PC-9 (cell line): ENCODE data around the gene KLK4. TPM values are rescaled to one million over a fixed set of nuclear protein-coding genes. Genes with fewer than 3 reads are reported as not detected.

Experiments used
- Bru-seq: library from RNA; stranded (reverse); fragments of 400-500 nt; gene quantifications from one replicate; lab custom pipeline; 2021; lab: Mats Ljungman, UMichigan
- BruChase-seq, 2 experiments: library from RNA; stranded (reverse); fragments of 400-500 nt; gene quantifications; one replicate each; lab custom pipeline; 2021; lab: Mats Ljungman, UMichigan
- BruUV-seq: library from RNA; stranded (reverse); fragments of 400-500 nt; replicated peaks from 2 replicates; lab custom pipeline; 2021; lab: Mats Ljungman, UMichigan
- CTCF ChIA-PET: fragments of 300-600 bp; sonication (Branson Sonifier 250); formaldehyde crosslinking; loops from one replicate; lab custom pipeline; 2022; ENCODE audit warnings: antibody characterized with exemption; lab: Charles Lee
- POLR2A ChIA-PET: fragments of 300-600 bp; sonication (Branson Sonifier 250); formaldehyde crosslinking; loops from one replicate; lab custom pipeline; 2022; ENCODE audit warnings: antibody characterized with exemption; ENCODE audit not compliant: unreplicated experiment; lab: Charles Lee
- DNase-seq, 2 experiments: peaks; one replicate each; pipeline versions ENCODE4 v3.0.0 to v3.0.0-alpha.2; 2015 to 2022; ENCODE audit warnings: mixed read lengths in 1 of 2
- H2AFZ ChIP-seq: fragments of 200-600 bp; sonication (generic); 2 replicates; pipeline ENCODE4 v1.8.1; 2017; ENCODE audit warnings: antibody characterized with exemption
- H3F3A ChIP-seq: fragments of 200-600 bp; sonication (generic); 2 replicates; pipeline ENCODE4 v1.8.1; 2017; ENCODE audit warnings: antibody characterized with exemption, mild to moderate bottlenecking, low read depth; ENCODE audit not compliant: insufficient read depth
- H3K27ac ChIP-seq: fragments of 200-600 bp; sonication (generic); 2 replicates; pipeline ENCODE4 v1.6.1; 2016; ENCODE audit warnings: mixed run types
- H3K27me3 ChIP-seq: fragments of 200-600 bp; sonication (generic); 2 replicates; pipeline ENCODE4 v1.6.1; 2016; ENCODE audit warnings: low read depth, mixed run types; ENCODE audit not compliant: insufficient read depth
- H3K36me3 ChIP-seq: fragments of 200-600 bp; sonication (generic); 2 replicates; pipeline ENCODE4 v1.6.1; 2016; ENCODE audit warnings: low read depth, mixed run types
- H3K4me1 ChIP-seq: fragments of 200-600 bp; sonication (generic); replicated peaks from 2 replicates; pipeline ENCODE4 v1.6.1; 2016; ENCODE audit warnings: mixed run types; ENCODE audit not compliant: insufficient read depth
- H3K4me2 ChIP-seq: fragments of 200-600 bp; sonication (generic); 2 replicates; pipeline ENCODE4 v1.6.1; 2017; ENCODE audit warnings: mixed run types
- H3K4me3 ChIP-seq: fragments of 200-600 bp; sonication (generic); 2 replicates; pipeline ENCODE4 v1.6.1; 2016; ENCODE audit warnings: mixed run types
- H3K79me2 ChIP-seq: fragments of 200-600 bp; sonication (generic); 2 replicates; pipeline ENCODE4 v1.6.1; 2017; ENCODE audit warnings: low read depth, mixed run types
- H3K9me2 ChIP-seq: fragments of 200-600 bp; sonication (generic); 2 replicates; pipeline ENCODE4 v1.8.1; 2017; ENCODE audit warnings: mild to moderate bottlenecking; ENCODE audit not compliant: insufficient read depth
- H3K9me3 ChIP-seq: fragments of 200-600 bp; sonication (generic); 2 replicates; pipeline ENCODE4 v1.8.1; 2016; ENCODE audit warnings: low read depth; ENCODE audit not compliant: insufficient read depth
- H4K20me1 ChIP-seq: fragments of 200-600 bp; sonication (generic); 2 replicates; pipeline ENCODE4 v1.8.1; 2017; ENCODE audit not compliant: insufficient read depth
- EZH2 ChIP-seq: fragments of 200-600 bp; sonication (generic); IDR thresholded peaks from 2 replicates; pipeline ENCODE4 v1.8.0; 2017; ENCODE audit warnings: antibody characterized with exemption, low read depth
- intact Hi-C: fragments of 100-400 bp; cut with micrococcal nuclease; formaldehyde crosslinking; loops from one replicate; pipeline ENCODE4 v1.10.0; 2022; ENCODE audit not compliant: unreplicated experiment
- long read RNA-seq: library from polyadenylated mRNA; stranded (forward); transcript quantifications from one replicate; pipeline ENCODE4 v2.0.0, GENCODE V29; 2022
- total RNA-seq: library from RNA; stranded (reverse); gene quantifications from 2 replicates; pipeline ENCODE4 v1.2.3, GENCODE V29; 2021
- TF ChIP-seq, protein P1 (sequence below): fragments of 200-600 bp; sonication (generic); conservative IDR thresholded peaks from 2 replicates; pipeline ENCODE4 v1.6.1; 2017; ENCODE audit warnings: mixed run types, antibody characterized with exemption, mild to moderate bottlenecking, moderate library complexity

KLK4 gene, protein sequence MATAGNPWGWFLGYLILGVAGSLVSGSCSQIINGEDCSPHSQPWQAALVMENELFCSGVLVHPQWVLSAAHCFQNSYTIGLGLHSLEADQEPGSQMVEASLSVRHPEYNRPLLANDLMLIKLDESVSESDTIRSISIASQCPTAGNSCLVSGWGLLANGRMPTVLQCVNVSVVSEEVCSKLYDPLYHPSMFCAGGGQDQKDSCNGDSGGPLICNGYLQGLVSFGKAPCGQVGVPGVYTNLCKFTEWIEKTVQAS
- not detected in 2 replicates for total RNA-seq
- percentile 11 among the genes with signal in this experiment for Bru-seq, nascent RNA
- BruChase-seq, experiment 1, labeled RNA remaining after a 2-hour chase = percentile 10 among the genes with signal in this experiment
- percentile 12 among the genes with signal in this experiment for BruChase-seq, experiment 2, labeled RNA remaining after a 6-hour chase
- long read RNA-seq = 0 reads

DNA sequence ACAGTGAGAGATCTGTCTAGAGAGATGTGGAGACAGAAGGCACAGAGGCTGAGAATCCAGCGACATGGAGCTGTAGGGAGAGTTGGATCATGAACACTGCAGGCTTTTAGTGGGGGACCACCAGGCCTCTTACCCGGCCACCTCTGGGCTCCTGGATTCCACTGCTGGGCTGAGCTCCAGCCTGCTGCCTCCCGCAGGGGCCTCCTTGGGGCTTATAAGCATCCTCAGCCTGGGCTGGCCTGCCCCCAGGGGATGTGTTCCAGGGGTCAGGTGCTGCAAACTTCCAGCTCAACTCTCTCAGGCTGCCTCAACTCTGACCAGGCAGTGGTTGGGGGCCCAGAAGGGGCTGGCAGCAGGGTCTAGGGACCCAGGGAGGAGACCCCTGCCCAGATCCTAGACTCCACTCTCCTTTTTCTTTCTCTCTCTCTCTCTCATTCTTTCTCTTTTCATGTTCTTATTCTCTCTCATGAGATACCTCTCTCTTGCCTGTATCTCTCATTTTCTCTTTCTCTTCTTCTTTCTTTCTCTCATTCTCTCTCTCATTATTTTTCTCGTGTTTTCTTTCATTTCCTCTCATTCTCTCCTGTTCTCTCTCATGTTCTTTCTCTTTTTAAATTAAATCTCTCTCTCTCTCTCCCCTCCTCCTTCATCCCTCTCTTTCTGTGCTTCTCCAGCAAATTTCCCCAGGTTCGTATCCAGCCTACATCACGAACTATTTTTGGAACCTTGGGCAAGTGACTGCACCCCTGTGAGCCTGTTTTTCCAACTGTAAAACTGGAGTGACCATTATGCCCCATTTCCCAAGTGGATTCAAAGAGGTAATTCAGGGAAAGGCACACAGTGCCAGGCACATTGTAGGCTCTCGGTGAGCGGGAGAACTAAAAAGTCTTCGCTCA lies at the start of gene KLK4:
Gene KLK4, minus strand, starts transcription at position 190 of the 896 bp plus-strand sequence. CDS start 657 bp downstream, outside the sequence.
- TF ChIP-seq, protein P1, sequence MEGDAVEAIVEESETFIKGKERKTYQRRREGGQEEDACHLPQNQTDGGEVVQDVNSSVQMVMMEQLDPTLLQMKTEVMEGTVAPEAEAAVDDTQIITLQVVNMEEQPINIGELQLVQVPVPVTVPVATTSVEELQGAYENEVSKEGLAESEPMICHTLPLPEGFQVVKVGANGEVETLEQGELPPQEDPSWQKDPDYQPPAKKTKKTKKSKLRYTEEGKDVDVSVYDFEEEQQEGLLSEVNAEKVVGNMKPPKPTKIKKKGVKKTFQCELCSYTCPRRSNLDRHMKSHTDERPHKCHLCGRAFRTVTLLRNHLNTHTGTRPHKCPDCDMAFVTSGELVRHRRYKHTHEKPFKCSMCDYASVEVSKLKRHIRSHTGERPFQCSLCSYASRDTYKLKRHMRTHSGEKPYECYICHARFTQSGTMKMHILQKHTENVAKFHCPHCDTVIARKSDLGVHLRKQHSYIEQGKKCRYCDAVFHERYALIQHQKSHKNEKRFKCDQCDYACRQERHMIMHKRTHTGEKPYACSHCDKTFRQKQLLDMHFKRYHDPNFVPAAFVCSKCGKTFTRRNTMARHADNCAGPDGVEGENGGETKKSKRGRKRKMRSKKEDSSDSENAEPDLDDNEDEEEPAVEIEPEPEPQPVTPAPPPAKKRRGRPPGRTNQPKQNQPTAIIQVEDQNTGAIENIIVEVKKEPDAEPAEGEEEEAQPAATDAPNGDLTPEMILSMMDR = no peak
- no peak for TF ChIP-seq EZH2
- CTCF ChIA-PET = interaction anchor here (0.6 kb wide), 2 partner anchors 15 to 352 kb away, joined by 7 to 9 read pairs; no protein-coding TSS in a partner anchor
- Histone ChIP-seq H3K4me2 (no peak within 1 kb of the TSS), H3K27ac (no peak within 1 kb of the TSS), H4K20me1 (no peaks in the 10 kb centered on the region), H3K4me3 (no peak within 1 kb of the TSS), H3K79me2 (no peaks in the 10 kb centered on the region), H3F3A (peaks cover 13% of the 10 kb centered on the region; the same call in 1 of the 2 replicates), H3K4me1 (no peaks in the 10 kb centered on the region), H3K36me3 (no peaks in the 10 kb centered on the region), H3K27me3 (peaks cover 73% of the 10 kb centered on the region), H3K9me3 (no peaks in the 10 kb centered on the region), H3K9me2 (no peaks in the 10 kb centered on the region), H2AFZ (no peak within 1 kb of the TSS)
- intact Hi-C loops = no loop called here
- no TSS peak for BruUV-seq
- POLR2A ChIA-PET = no interaction called here
- DNase-seq = no peak

DNA sequence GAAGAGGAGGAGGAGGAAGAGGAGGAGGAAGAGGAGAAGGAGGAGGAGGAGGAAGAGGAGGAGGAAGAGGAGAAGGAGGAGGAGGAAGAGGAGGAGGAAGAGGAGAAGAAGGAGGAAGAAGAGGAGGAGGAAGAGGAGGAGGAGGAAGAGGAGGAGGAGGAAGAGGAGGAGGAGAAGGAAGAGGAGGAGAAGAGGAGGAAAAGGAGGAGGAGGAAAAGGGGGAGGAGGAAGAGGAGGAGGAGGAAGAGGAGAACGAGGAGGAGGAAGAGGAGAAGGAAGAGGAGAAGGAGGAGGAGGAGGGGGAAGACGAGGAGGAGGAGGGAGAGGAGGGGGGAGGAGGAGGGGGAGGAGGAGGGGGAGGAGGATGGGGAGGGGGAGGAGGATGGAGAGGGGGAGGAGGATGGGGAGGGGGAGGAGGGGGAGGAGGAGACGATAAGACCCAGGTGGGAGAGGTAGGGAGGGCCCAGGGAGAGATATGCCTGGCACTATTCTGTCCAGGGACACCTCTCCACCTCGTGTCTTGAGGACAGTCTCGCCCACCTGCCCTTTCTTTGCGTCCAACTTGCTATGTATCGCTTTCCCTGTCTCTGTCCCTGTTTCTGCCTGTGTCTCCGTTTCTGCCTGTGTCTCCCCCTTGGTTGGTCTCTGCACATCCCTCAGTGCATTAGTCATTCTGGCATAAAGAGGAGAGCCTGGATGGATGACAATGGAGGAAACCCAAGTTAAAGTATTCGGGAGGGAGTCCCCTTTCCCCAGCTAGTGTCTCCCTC lies 48.7 kb upstream of the KLK4 start:
- TF ChIP-seq, protein P1 = no peak
- TF ChIP-seq EZH2 = no peak
- H3K9me2 ChIP-seq = no peaks in the 10 kb centered on the region
- no peak overlapping the region for H3K27ac ChIP-seq
- peaks cover 36% of the 10 kb centered on the region for H3K36me3 ChIP-seq
- no peak overlapping the region for H2AFZ ChIP-seq
- POLR2A ChIA-PET = no interaction called here
- CTCF ChIA-PET = no interaction called here
- peaks cover 14% of the 10 kb centered on the region for H3K79me2 ChIP-seq
- H3K9me3 ChIP-seq = no peaks in the 10 kb centered on the region
- H3F3A ChIP-seq = peaks cover 76% of the 10 kb centered on the region
- no TSS peak for BruUV-seq
- no peaks in the 10 kb centered on the region for H3K4me1 ChIP-seq
- no peak overlapping the region for H3K4me2 ChIP-seq
- DNase-seq = no peak
- H3K27me3 ChIP-seq = no peaks in the 10 kb centered on the region
- H3K4me3 ChIP-seq = no peak overlapping the region
- H4K20me1 ChIP-seq = peaks cover 4% of the 10 kb centered on the region; the same call in 1 of the 2 replicates
- intact Hi-C loops = no loop called here
